Measurements from ENCODE around the gene KIF1B.

- no peak for TF ChIP-seq CTCF (IDR thresholded peaks at IDR 0.05)
- no peak for TF ChIP-seq EP300 (IDR thresholded peaks at IDR 0.05)
Measured at GRCh38 chr1:10428984-10429383, 218.6 kb downstream of the KIF1B start.
